HepG2 (cell line): ENCODE results near the gene ARL3. TPM values are rescaled to one million over a fixed set of nuclear protein-coding genes. Genes with fewer than 3 reads are reported as not detected.

Source experiments
- HDAC1 ChIP-seq: sonication (generic); formaldehyde crosslinking; IDR thresholded peaks from 2 replicates; pipeline ENCODE4 v1.5.1; 2020; ENCODE audit warnings: mild to moderate bottlenecking, missing genetic modification reagents
- IKZF4 ChIP-seq: sonication (generic); formaldehyde crosslinking; IDR thresholded peaks from 2 replicates; pipeline ENCODE4 v1.5.1; 2020; ENCODE audit warnings: borderline replicate concordance, mild to moderate bottlenecking, low read depth, missing genetic modification reagents; ENCODE audit errors: not compliant biosample characterization
- MAFG ChIP-seq: sonication (generic); formaldehyde crosslinking; IDR thresholded peaks from 2 replicates; pipeline ENCODE4 v1.5.1; 2020; ENCODE audit warnings: mild to moderate bottlenecking, missing genetic modification reagents
- MED8 ChIP-seq: sonication (generic); formaldehyde crosslinking; IDR thresholded peaks from 2 replicates; pipeline ENCODE4 v1.8.1; 2023; ENCODE audit warnings: mild to moderate bottlenecking, missing genetic modification reagents; ENCODE audit not compliant: insufficient replicate concordance
- SMC3 ChIP-seq: IDR thresholded peaks from 2 replicates; pipeline ENCODE4 v1.6.1; 2011; ENCODE audit warnings: low read length, improper control_type of control experiment
- ZBTB3 ChIP-seq: sonication (generic); formaldehyde crosslinking; IDR thresholded peaks from 2 replicates; pipeline ENCODE4 v1.4.0; 2020; ENCODE audit warnings: low read depth, mild to moderate bottlenecking, moderate library complexity, missing genetic modification reagents, borderline replicate concordance
- ZNF317 ChIP-seq: sonication (generic); formaldehyde crosslinking; IDR thresholded peaks from 2 replicates; pipeline ENCODE4 v1.5.0; 2020; ENCODE audit warnings: mild to moderate bottlenecking, missing genetic modification reagents
- ZSCAN12 ChIP-seq: sonication (generic); formaldehyde crosslinking; IDR thresholded peaks from 2 replicates; pipeline ENCODE4 v1.9.0; 2021; ENCODE audit warnings: mild to moderate bottlenecking, missing genetic modification reagents
- polyA plus RNA-seq, 8 experiments: library from polyadenylated mRNA; depleted of rRNA in 3 of 8; stranded (reverse) in 7 of 8; unstranded in 1 of 8; fragments of >200 nt; fragmentation: Illumina TruSeq in 4 of 8; extraction: Trizol in 4 of 8; gene quantifications; 2 replicates each; pipeline versions ENCODE4 v1.2.1 to v1.2.3, GENCODE V29; 2011 to 2016; ENCODE audit warnings: low read depth in 4 of 8, missing spikeins in 1 of 8, mixed read lengths in 1 of 8; ENCODE audit not compliant: insufficient read depth in 1 of 8
- total RNA-seq, 5 experiments: library from RNA; depleted of rRNA; stranded (reverse); fragments of >200 nt; fragmentation: Illumina TruSeq; extraction: Trizol; gene quantifications; 2 replicates each; pipeline ENCODE4 v1.2.3, GENCODE V29; 2016; ENCODE audit warnings: low read depth in 1 of 5
- TF ChIP-seq, protein P1 (sequence below): sonication (generic); formaldehyde crosslinking; IDR thresholded peaks from 2 replicates; pipeline ENCODE4 v1.5.1; 2020; ENCODE audit warnings: missing genetic modification reagents, mild to moderate bottlenecking, borderline replicate concordance
- TF ChIP-seq, protein P2 (sequence below): IDR thresholded peaks from 2 replicates; pipeline ENCODE4 v1.6.1; 2016; ENCODE audit warnings: low read depth, missing genetic modification reagents, missing compliant biosample characterization
- TF ChIP-seq, protein P3 (sequence below): sonication (generic); formaldehyde crosslinking; IDR thresholded peaks from 2 replicates; pipeline ENCODE4 v1.4.0; 2020; ENCODE audit warnings: missing genetic modification reagents
- TF ChIP-seq, protein P4 (sequence below): sonication (generic); formaldehyde crosslinking; IDR thresholded peaks from 2 replicates; pipeline ENCODE4 v1.4.0; 2020; ENCODE audit warnings: missing genetic modification reagents, borderline replicate concordance
- TF ChIP-seq, protein P5 (sequence below): sonication (generic); formaldehyde crosslinking; IDR thresholded peaks from 2 replicates; pipeline ENCODE4 v1.8.1; 2023; ENCODE audit warnings: mild to moderate bottlenecking, missing genetic modification reagents

ARL3 gene
- total and polyA plus RNA-seq, 2 of the 13 experiments (the other 11 are each of a cell fraction or from before 2014, with no cell fraction given), result 5.2 to 6.6 TPM

DNA sequence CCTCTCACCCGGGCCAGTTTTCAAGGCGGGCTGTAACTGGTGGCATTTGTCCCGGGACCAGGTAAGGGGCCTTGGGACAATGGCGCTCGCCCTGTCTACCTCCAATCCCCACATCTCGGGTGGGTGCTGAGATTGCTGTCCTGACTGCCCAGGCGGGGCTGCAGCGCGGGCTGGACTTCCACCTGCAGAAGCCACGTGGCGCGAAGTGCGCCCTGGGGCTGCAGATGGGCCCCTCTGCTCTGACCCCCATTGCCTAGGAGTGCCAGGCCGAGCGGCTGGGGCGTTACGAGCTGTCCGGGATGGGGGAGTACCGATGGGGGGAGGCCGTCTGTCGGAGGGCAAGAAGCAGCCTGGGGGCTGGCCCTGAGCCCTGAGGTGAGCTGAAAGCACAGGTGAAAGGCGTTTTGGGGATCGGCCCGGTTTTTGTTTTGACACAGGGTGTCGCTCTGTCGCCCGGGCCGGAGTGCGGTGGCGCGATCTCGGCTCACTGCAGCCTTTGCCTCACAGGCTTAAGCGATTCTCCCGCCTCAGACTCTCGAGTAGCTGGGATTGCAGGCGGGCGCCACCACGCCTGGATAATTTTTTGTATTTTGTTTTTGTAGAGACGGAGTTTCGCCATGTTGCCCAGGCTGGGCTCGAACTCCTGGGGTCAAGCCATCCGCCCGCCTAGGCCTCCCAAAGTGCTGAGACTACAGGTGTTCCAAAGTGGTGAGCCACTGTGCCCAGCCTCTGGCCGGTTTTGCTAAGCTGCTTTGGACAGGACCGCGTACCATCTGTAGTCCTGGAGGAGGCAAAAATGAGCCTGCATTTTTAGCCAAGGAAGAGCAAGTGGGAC is 641 bp upstream of the ARL3 start, which contains the start of gene SFXN2 (continued):
- TF ChIP-seq, protein P1, sequence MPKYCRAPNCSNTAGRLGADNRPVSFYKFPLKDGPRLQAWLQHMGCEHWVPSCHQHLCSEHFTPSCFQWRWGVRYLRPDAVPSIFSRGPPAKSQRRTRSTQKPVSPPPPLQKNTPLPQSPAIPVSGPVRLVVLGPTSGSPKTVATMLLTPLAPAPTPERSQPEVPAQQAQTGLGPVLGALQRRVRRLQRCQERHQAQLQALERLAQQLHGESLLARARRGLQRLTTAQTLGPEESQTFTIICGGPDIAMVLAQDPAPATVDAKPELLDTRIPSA (CRISPR knock-in tag), result peak; percentile 68; the same call in 1 of the 2 replicates
- TF ChIP-seq, protein P2, sequence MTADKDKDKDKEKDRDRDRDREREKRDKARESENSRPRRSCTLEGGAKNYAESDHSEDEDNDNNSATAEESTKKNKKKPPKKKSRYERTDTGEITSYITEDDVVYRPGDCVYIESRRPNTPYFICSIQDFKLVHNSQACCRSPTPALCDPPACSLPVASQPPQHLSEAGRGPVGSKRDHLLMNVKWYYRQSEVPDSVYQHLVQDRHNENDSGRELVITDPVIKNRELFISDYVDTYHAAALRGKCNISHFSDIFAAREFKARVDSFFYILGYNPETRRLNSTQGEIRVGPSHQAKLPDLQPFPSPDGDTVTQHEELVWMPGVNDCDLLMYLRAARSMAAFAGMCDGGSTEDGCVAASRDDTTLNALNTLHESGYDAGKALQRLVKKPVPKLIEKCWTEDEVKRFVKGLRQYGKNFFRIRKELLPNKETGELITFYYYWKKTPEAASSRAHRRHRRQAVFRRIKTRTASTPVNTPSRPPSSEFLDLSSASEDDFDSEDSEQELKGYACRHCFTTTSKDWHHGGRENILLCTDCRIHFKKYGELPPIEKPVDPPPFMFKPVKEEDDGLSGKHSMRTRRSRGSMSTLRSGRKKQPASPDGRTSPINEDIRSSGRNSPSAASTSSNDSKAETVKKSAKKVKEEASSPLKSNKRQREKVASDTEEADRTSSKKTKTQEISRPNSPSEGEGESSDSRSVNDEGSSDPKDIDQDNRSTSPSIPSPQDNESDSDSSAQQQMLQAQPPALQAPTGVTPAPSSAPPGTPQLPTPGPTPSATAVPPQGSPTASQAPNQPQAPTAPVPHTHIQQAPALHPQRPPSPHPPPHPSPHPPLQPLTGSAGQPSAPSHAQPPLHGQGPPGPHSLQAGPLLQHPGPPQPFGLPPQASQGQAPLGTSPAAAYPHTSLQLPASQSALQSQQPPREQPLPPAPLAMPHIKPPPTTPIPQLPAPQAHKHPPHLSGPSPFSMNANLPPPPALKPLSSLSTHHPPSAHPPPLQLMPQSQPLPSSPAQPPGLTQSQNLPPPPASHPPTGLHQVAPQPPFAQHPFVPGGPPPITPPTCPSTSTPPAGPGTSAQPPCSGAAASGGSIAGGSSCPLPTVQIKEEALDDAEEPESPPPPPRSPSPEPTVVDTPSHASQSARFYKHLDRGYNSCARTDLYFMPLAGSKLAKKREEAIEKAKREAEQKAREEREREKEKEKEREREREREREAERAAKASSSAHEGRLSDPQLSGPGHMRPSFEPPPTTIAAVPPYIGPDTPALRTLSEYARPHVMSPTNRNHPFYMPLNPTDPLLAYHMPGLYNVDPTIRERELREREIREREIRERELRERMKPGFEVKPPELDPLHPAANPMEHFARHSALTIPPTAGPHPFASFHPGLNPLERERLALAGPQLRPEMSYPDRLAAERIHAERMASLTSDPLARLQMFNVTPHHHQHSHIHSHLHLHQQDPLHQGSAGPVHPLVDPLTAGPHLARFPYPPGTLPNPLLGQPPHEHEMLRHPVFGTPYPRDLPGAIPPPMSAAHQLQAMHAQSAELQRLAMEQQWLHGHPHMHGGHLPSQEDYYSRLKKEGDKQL, result no peak
- TF ChIP-seq MED8, result no peak
- peak; percentile 79; the same call in 1 of the 2 replicates for TF ChIP-seq HDAC1 (CRISPR knock-in tag)
- TF ChIP-seq IKZF4, result no peak
- no peak for TF ChIP-seq ZBTB3
- TF ChIP-seq, protein P3, sequence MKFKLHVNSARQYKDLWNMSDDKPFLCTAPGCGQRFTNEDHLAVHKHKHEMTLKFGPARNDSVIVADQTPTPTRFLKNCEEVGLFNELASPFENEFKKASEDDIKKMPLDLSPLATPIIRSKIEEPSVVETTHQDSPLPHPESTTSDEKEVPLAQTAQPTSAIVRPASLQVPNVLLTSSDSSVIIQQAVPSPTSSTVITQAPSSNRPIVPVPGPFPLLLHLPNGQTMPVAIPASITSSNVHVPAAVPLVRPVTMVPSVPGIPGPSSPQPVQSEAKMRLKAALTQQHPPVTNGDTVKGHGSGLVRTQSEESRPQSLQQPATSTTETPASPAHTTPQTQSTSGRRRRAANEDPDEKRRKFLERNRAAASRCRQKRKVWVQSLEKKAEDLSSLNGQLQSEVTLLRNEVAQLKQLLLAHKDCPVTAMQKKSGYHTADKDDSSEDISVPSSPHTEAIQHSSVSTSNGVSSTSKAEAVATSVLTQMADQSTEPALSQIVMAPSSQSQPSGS (CRISPR knock-in tag), result 0 out of 2 replicates have a peak, but pooled peaks have one; percentile 5
- TF ChIP-seq, protein P4, sequence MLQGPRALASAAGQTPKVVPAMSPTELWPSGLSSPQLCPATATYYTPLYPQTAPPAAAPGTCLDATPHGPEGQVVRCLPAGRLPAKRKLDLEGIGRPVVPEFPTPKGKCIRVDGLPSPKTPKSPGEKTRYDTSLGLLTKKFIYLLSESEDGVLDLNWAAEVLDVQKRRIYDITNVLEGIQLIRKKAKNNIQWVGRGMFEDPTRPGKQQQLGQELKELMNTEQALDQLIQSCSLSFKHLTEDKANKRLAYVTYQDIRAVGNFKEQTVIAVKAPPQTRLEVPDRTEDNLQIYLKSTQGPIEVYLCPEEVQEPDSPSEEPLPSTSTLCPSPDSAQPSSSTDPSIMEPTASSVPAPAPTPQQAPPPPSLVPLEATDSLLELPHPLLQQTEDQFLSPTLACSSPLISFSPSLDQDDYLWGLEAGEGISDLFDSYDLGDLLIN (CRISPR knock-in tag), result no peak
- TF ChIP-seq ZSCAN12 (CRISPR knock-in tag), result no peak
- no peak for TF ChIP-seq MAFG (CRISPR knock-in tag)
- TF ChIP-seq, protein P5, sequence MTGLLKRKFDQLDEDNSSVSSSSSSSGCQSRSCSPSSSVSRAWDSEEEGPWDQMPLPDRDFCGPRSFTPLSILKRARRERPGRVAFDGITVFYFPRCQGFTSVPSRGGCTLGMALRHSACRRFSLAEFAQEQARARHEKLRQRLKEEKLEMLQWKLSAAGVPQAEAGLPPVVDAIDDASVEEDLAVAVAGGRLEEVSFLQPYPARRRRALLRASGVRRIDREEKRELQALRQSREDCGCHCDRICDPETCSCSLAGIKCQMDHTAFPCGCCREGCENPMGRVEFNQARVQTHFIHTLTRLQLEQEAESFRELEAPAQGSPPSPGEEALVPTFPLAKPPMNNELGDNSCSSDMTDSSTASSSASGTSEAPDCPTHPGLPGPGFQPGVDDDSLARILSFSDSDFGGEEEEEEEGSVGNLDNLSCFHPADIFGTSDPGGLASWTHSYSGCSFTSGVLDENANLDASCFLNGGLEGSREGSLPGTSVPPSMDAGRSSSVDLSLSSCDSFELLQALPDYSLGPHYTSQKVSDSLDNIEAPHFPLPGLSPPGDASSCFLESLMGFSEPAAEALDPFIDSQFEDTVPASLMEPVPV (CRISPR knock-in tag), result no peak
- no peak for TF ChIP-seq SMC3
- peak; percentile 44; the same call in 1 of the 2 replicates for TF ChIP-seq ZNF317 (CRISPR knock-in tag)
